Measurements from ENCODE around the gene RNF223.

Gene RNF223

GRCh38 chr1:1054971-1055370 is 19.1 kb downstream of the RNF223 start:
- POLR2A ChIA-PET = no interaction called here
- CTCF ChIA-PET = no interaction called here
- DNase-seq (ENCODE audit: extremely low spot score) = no peak
- TF ChIP-seq ARNT (IDR thresholded peaks at IDR 0.05) = no peak
- no peak for TF ChIP-seq HDGF (IDR thresholded peaks at IDR 0.05; ENCODE audit: borderline replicate concordance)
- TF ChIP-seq BHLHE40 (IDR thresholded peaks at IDR 0.05; ENCODE audit: borderline replicate concordance) = no peak
- no peak for TF ChIP-seq L3MBTL2 (conservative IDR thresholded peaks at IDR 0.05)
- no peak for TF ChIP-seq ZNF384 (IDR thresholded peaks at IDR 0.05)
- TF ChIP-seq NFRKB (IDR thresholded peaks at IDR 0.05) = no peak
- TF ChIP-seq SP1 (IDR thresholded peaks at IDR 0.05) = no peak
- TF ChIP-seq FOXM1 (IDR thresholded peaks at IDR 0.05; ENCODE audit: borderline replicate concordance) = no peak
- no peak for TF ChIP-seq LEF1 (IDR thresholded peaks at IDR 0.05; ENCODE audit: borderline replicate concordance)
- TF ChIP-seq SUZ12 (IDR thresholded peaks at IDR 0.05) = no peak
- TF ChIP-seq PKNOX1 (IDR thresholded peaks at IDR 0.05) = no peak
- no peak for TF ChIP-seq FOXA1 (IDR thresholded peaks at IDR 0.05)
- TF ChIP-seq FOXK2 (IDR thresholded peaks at IDR 0.05) = no peak
- TF ChIP-seq ELF4 (IDR thresholded peaks at IDR 0.05) = no peak
- no peak for TF ChIP-seq TARDBP (IDR thresholded peaks at IDR 0.05)
- TF ChIP-seq CTBP1 (IDR thresholded peaks at IDR 0.05; ENCODE audit: borderline replicate concordance) = no peak

GRCh38 chr1:1054099-1054700 is 19.9 kb downstream of the RNF223 start:
- POLR2A ChIA-PET = no interaction called here
- TF ChIP-seq LEF1 (IDR thresholded peaks at IDR 0.05; ENCODE audit: borderline replicate concordance) (no peak), TARDBP (IDR thresholded peaks at IDR 0.05) (no peak), PKNOX1 (IDR thresholded peaks at IDR 0.05) (no peak), FOXK2 (IDR thresholded peaks at IDR 0.05) (no peak), FOXM1 (IDR thresholded peaks at IDR 0.05; ENCODE audit: borderline replicate concordance) (no peak), ELF4 (IDR thresholded peaks at IDR 0.05) (no peak), L3MBTL2 (conservative IDR thresholded peaks at IDR 0.05) (no peak), SP1 (IDR thresholded peaks at IDR 0.05) (no peak), FOXA1 (IDR thresholded peaks at IDR 0.05) (no peak), CTBP1 (IDR thresholded peaks at IDR 0.05; ENCODE audit: borderline replicate concordance) (no peak), NFRKB (IDR thresholded peaks at IDR 0.05) (no peak), ARNT (IDR thresholded peaks at IDR 0.05) (no peak), BHLHE40 (IDR thresholded peaks at IDR 0.05; ENCODE audit: borderline replicate concordance) (no peak)
- no peak for DNase-seq (ENCODE audit: extremely low spot score)
- CTCF ChIA-PET = no interaction called here

- DNase-seq (ENCODE audit: extremely low spot score) = no peak
- CTCF ChIA-PET = no interaction called here
- POLR2A ChIA-PET = no interaction called here
- no peak for TF ChIP-seq ARNT (IDR thresholded peaks at IDR 0.05)
- TF ChIP-seq CTBP1 (IDR thresholded peaks at IDR 0.05; ENCODE audit: borderline replicate concordance) = no peak
- TF ChIP-seq SUZ12 (IDR thresholded peaks at IDR 0.05) = no peak
- no peak for TF ChIP-seq FOXK2 (IDR thresholded peaks at IDR 0.05)
- no peak for TF ChIP-seq FOXM1 (IDR thresholded peaks at IDR 0.05; ENCODE audit: borderline replicate concordance)
- no peak for TF ChIP-seq PKNOX1 (IDR thresholded peaks at IDR 0.05)
Observed at GRCh38 chr1:1053682-1054081, 20.4 kb downstream of the RNF223 start.

- CTCF ChIA-PET = no interaction called here
- DNase-seq (ENCODE audit: extremely low spot score) = no peak
- POLR2A ChIA-PET = no interaction called here
- TF ChIP-seq CTBP1 (IDR thresholded peaks at IDR 0.05; ENCODE audit: borderline replicate concordance) (no peak), HDGF (IDR thresholded peaks at IDR 0.05; ENCODE audit: borderline replicate concordance) (no peak), ARNT (IDR thresholded peaks at IDR 0.05) (no peak), PKNOX1 (IDR thresholded peaks at IDR 0.05) (no peak), FOXK2 (IDR thresholded peaks at IDR 0.05) (no peak)
Observed at GRCh38 chr1:1053022-1053421, 21.1 kb downstream of the RNF223 start.

GRCh38 chr1:1052003-1052840 is 21.9 kb downstream of the RNF223 start:
- TF ChIP-seq ZNF384 (IDR thresholded peaks at IDR 0.05) = no peak
- no peak for TF ChIP-seq SP1 (IDR thresholded peaks at IDR 0.05)
- no peak for TF ChIP-seq ELF4 (IDR thresholded peaks at IDR 0.05)
- no peak for TF ChIP-seq SUZ12 (IDR thresholded peaks at IDR 0.05)
- no peak for TF ChIP-seq TARDBP (IDR thresholded peaks at IDR 0.05)
- no peak for TF ChIP-seq NFRKB (IDR thresholded peaks at IDR 0.05)
- no peak for TF ChIP-seq FOXA1 (IDR thresholded peaks at IDR 0.05)
- TF ChIP-seq FOXK2 (IDR thresholded peaks at IDR 0.05) = no peak
- no peak for TF ChIP-seq BHLHE40 (IDR thresholded peaks at IDR 0.05; ENCODE audit: borderline replicate concordance)
- no peak for TF ChIP-seq CTBP1 (IDR thresholded peaks at IDR 0.05; ENCODE audit: borderline replicate concordance)
- no peak for TF ChIP-seq PKNOX1 (IDR thresholded peaks at IDR 0.05)
- no peak for TF ChIP-seq HDGF (IDR thresholded peaks at IDR 0.05; ENCODE audit: borderline replicate concordance)
- no peak for TF ChIP-seq LEF1 (IDR thresholded peaks at IDR 0.05; ENCODE audit: borderline replicate concordance)
- no peak for TF ChIP-seq L3MBTL2 (conservative IDR thresholded peaks at IDR 0.05)
- no peak for TF ChIP-seq FOXM1 (IDR thresholded peaks at IDR 0.05; ENCODE audit: borderline replicate concordance)
- TF ChIP-seq ARNT (IDR thresholded peaks at IDR 0.05) = no peak
- POLR2A ChIA-PET = no interaction called here
- CTCF ChIA-PET = no interaction called here
- no peak for DNase-seq (ENCODE audit: extremely low spot score)

Measured in HEK293T (cell line).